AG10803 (cell line): ENCODE data around the gene COL1A1.
A peak's percentile ranks its signal among the peaks of the same experiment; 100 is the strongest.

Experiments used
- DNase-seq: peaks from one replicate; pipeline ENCODE4 v3.0.0; 2010; ENCODE audit warnings: low read depth
- H3K4me3 ChIP-seq: 2 replicates; pipeline ENCODE4 v1.5.1; 2011; ENCODE audit warnings: mild to moderate bottlenecking, low read length, control low read depth
- TF ChIP-seq, protein P1 (sequence below): conservative IDR thresholded peaks from 2 replicates; pipeline ENCODE4 v1.5.1; 2011; ENCODE audit warnings: mild to moderate bottlenecking, low read length, control low read depth, inconsistent platforms

The COL1A1 gene

DNA sequence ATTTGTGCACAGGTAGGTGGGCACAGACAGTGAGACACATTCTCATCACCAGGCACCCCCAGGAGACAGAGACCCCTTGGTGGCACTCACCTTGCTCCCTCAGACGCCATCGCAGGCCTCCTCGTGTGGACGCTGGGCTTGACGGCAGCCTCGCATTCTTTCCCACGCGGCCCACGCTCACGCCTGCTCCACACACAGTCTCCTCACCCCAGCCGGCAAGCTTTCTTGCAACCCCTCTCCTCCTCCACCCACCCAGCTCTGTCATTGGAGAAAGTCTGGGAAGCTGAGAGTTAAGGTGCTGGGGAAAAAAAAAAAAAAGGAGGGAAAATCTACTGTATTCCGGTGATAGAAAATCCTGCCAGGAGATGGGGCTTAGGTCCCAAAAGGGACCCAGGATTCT lies 20.8 kb downstream of the COL1A1 start:
- TF ChIP-seq, protein P1, sequence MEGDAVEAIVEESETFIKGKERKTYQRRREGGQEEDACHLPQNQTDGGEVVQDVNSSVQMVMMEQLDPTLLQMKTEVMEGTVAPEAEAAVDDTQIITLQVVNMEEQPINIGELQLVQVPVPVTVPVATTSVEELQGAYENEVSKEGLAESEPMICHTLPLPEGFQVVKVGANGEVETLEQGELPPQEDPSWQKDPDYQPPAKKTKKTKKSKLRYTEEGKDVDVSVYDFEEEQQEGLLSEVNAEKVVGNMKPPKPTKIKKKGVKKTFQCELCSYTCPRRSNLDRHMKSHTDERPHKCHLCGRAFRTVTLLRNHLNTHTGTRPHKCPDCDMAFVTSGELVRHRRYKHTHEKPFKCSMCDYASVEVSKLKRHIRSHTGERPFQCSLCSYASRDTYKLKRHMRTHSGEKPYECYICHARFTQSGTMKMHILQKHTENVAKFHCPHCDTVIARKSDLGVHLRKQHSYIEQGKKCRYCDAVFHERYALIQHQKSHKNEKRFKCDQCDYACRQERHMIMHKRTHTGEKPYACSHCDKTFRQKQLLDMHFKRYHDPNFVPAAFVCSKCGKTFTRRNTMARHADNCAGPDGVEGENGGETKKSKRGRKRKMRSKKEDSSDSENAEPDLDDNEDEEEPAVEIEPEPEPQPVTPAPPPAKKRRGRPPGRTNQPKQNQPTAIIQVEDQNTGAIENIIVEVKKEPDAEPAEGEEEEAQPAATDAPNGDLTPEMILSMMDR = peak; percentile 12; the same call in 1 of the 2 replicates
- no peak overlapping the region for H3K4me3 ChIP-seq
- no peak for DNase-seq

DNA sequence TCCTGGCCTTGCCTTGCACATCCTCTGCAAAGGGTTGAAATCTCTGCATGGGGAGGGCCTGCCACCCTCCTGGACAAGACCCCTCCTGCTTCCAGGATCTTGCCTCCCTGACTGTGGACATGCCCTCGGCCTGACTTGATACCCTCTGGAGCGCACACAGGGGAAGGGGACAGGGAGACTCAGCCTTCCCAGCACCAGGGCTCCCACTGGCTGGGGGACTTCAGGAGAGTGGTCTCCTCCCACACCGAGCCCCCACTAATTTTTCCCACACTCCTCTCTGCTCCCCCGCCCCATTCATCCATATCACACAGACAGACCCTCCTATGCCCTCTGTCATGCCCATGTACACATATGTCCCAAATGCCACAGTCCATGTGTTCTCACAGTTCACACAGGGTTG lies 21.3 kb downstream of the COL1A1 start:
- TF ChIP-seq, protein P1 = no peak
- H3K4me3 ChIP-seq = no peak overlapping the region
- DNase-seq = peak; percentile 36

- H3K4me3 ChIP-seq = no peak overlapping the region
- TF ChIP-seq, protein P1 = peak; percentile 52
- DNase-seq = peak; percentile 97
These were observed 23.2 kb downstream of the COL1A1 start for GRCh38 chr17:50177983-50178834.

- TF ChIP-seq, protein P1 = no peak
- DNase-seq = no peak
- no peak overlapping the region for H3K4me3 ChIP-seq
These were observed 24.0 kb downstream of the COL1A1 start for GRCh38 chr17:50177476-50177875.

GRCh38 chr17:50176559-50177357 lies 24.7 kb downstream of the COL1A1 start:
- TF ChIP-seq, protein P1 = peak; percentile 20; the same call in 1 of the 2 replicates
- peak; percentile 37 for DNase-seq
- no peak overlapping the region for H3K4me3 ChIP-seq

DNA sequence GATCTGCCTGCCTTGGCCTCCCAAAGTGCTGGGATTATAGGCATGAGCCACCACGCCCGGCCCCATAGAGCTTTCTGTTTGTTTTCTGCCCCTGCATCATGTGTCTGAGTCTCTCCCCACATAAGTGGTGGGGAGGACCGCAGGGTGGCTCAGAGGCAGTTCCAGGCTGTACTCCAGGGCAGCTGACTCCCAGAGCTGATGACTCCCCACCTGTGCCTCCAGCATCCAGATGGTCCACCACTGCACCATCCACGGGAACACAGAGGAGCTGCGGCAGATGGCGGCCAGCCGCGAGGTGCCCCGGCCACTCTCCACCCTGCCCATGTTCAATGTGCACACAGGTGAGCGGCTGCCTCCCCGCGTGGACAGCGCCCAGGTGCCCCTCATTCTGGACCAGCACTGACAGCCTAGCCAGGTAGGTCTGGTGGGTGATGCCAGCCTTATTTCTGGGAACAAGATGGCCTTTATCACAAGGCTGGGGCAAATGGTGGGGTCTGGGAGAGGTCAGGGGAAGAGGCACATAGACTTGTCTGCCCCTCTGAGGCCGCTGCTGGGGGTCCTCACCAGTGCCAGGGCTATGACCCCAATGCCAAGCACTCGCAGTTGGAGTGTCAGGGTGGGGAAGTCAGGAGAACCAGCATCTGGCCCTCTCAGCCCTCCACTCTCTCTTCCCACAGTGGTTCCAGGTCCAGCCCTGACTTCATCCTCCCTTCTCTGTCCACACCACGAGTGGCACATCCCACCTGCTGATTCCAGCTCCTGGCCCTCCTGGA lies 26.2 kb downstream of the COL1A1 start:
- TF ChIP-seq, protein P1 = no peak
- no peak overlapping the region for H3K4me3 ChIP-seq
- no peak for DNase-seq
